Effector memory CD4-positive, alpha-beta T cell (primary cell): ENCODE results near the gene TOGARAM2.
"Not testable (repeated sequence)": the region's sequence is repeated elsewhere in the genome, so short reads cannot be mapped to it uniquely, and the experiment has no call there.

Experiments used
- DNase-seq, 3 donors: peaks; one replicate each; pipeline ENCODE4 v3.0.0-alpha.2; 2020
- H3K27ac ChIP-seq: 2 replicates; pipeline ENCODE4 v1.7.0; 2013; ENCODE audit warnings: mild to moderate bottlenecking, low read length, moderate library complexity; ENCODE audit not compliant: insufficient read depth, poor library complexity, severe bottlenecking
- H3K27me3 ChIP-seq: replicated peaks from 2 replicates; pipeline ENCODE4 v1.7.0; 2013; ENCODE audit warnings: mild to moderate bottlenecking, low read length; ENCODE audit not compliant: insufficient read depth, control insufficient read depth, poor library complexity, severe bottlenecking
- H3K36me3 ChIP-seq: 2 replicates; pipeline ENCODE4 v1.7.0; 2013; ENCODE audit warnings: mild to moderate bottlenecking, low read length, moderate library complexity; ENCODE audit not compliant: control insufficient read depth, insufficient read depth
- H3K4me1 ChIP-seq: 2 replicates; pipeline ENCODE4 v1.7.0; 2013; ENCODE audit warnings: low read length, mild to moderate bottlenecking; ENCODE audit not compliant: control insufficient read depth, insufficient read depth, poor library complexity, severe bottlenecking
- H3K4me3 ChIP-seq: 2 replicates; pipeline ENCODE4 v1.7.0; 2013; ENCODE audit warnings: low read length, low read depth, mild to moderate bottlenecking; ENCODE audit not compliant: insufficient read depth, poor library complexity, severe bottlenecking
- H3K9me3 ChIP-seq: 2 replicates; pipeline ENCODE4 v1.7.0; 2013; ENCODE audit warnings: mild to moderate bottlenecking, low read length, moderate library complexity; ENCODE audit not compliant: control insufficient read depth

Gene TOGARAM2

DNA sequence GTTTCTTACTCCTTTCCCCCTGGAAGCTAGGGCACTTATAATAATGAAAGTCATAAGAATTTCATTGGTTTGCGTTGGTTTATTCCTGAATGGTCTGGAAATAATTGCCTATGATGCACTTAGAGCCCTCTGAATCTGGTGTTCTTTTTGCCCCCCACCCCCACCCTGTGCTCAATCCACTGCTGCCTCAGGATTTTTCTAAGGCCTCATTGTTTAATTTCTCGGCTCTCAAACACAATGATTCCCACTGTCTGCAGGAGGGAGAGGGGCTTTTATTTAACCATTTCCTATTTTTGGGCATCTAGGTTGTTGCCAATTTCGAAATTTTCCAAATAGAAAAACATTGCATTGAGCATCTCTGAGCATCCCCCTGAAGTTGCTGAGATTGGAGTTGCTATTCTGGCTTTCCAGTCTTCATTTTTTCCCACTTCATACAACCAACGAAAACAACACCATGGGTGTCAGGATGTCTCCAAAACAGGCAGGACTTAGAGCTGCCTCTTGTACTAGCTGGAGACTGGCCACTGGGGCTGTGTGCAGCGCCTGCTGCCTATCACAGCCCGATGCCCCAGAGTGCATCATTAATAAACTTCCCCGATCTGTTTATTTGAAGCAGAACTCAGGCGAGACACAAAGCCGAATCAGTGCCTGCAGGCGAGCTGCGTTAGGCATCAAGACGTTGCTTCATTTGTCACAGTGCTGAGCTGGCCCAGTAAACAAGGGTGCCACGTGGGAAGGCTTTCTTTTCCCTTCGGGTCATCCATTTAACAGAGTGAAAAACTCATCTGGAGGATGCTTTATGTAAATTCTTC is 95.0 kb downstream of the TOGARAM2 start:
- no peak overlapping the region for H3K27ac ChIP-seq
- H3K4me1 ChIP-seq: no peaks in the 10 kb centered on the region
- no peaks in the 10 kb centered on the region for H3K36me3 ChIP-seq
- DNase-seq: no peak
- H3K4me3 ChIP-seq: no peak overlapping the region
- no peaks in the 10 kb centered on the region for H3K9me3 ChIP-seq
- no peaks in the 10 kb centered on the region for H3K27me3 ChIP-seq

DNA sequence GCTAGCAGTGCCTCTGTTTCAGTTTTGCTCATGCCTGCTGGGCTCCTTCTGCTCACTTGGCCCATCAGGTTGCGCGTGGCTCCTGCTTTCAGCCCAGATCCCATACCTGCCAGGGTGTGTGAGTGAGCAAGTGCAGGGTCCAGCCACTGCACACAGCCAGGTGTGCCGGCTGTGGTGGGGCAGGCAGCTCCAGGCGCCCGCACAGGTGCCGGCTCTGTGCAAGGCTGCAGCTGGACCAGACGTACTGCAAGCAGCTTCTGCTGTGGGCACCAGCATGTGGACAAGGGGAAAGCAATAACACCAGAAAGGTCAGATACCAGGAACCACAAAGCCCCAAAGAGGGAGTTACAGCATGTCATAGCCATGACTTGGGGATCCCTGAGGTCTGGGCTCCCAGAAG is 98.8 kb downstream of the TOGARAM2 start:
- H3K4me1 ChIP-seq: no peaks in the 10 kb centered on the region
- H3K27me3 ChIP-seq: no peaks in the 10 kb centered on the region

DNA sequence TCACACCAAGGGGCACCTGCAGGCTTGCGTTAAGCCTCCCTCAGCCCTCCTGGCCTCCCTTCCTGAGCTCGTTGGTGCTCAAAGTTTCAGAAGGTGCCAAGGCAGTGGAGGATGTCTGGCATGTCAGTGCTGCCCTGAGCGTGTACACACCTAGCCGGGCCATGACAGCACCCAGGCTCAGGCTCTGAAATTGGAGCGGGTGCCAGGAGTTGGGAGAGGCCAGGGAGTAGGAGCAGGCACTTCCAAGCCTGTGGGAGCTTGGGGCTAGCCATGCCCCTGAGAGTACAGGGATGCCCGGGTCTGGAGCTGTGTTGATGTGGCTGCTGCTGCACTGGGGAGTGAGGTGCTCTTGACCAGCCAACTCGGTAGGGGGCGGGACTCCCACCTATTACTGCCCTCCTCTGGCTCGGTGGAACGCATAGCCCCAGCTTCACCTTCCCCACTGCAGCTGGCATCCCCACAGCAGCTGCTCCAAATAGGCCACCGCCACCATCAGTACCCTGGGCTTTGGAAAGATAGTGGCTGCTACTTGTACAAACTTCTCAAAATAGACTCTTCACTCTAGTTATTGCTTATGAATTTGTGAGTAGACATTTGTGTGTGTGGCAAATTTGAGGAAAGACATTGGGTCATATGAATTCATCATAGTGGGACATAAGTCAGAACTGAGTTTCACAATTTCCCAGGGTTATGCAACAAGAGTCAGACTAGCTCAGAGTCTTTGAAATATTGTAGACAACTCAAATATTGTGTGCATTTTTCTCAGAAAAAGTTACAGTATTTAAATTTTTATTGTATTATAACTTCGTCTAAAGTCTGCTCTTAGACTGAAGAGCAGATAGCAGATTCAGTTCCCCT is 100.0 kb downstream of the TOGARAM2 start:
- no peak for DNase-seq
- H3K4me1 ChIP-seq: no peaks in the 10 kb centered on the region
- H3K27me3 ChIP-seq: no peaks in the 10 kb centered on the region
- H3K4me3 ChIP-seq: no peak overlapping the region
- H3K9me3 ChIP-seq: no peaks in the 10 kb centered on the region
- H3K36me3 ChIP-seq: no peaks in the 10 kb centered on the region
- no peak overlapping the region for H3K27ac ChIP-seq

More for the DNA sequence above, 98.8 kb downstream of the TOGARAM2 start:
- DNase-seq: no peak
- Histone ChIP-seq H3K4me3 (no peak overlapping the region), H3K36me3 (no peaks in the 10 kb centered on the region), H3K9me3 (no peaks in the 10 kb centered on the region), H3K27ac (no peak overlapping the region)

DNA sequence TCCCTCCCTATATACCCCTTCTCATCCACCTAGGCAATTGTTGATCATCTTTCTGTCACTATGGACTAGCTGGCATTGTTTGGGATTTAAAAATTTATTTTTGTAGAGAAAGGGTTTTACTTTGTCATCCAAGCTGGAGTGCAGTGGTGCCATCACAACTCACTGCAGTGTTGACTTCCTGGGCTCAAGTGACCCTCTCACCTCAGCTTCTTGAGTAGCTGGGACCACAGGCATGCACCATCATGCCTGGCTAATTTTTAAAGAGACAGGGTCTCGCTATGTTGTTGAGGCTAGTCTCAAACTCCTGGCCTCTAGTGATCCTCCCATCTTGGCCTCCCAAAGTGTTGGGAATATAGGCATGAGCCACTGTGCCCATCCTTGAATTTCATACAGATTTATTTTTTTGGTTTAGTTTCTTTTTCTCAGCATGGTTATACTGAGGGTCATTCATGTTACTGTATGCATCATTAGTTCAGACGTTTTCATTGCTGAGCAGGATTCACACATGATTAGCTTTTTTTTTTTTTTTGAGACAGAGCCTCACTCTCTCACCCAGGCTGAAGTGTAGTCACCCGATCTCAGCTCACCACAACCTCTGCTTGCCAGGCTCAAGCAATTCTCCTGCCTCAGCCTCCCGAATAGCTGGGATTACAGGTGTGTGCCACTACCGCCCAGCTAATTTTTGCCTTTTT is 101.9 kb downstream of the TOGARAM2 start:
- Histone ChIP-seq H3K4me3 (no peak overlapping the region), H3K27ac (no peak overlapping the region), H3K4me1 (no peaks in the 10 kb centered on the region), H3K27me3 (no peaks in the 10 kb centered on the region), H3K36me3 (no peaks in the 10 kb centered on the region), H3K9me3 (no peaks in the 10 kb centered on the region)
- DNase-seq: no peak

DNA sequence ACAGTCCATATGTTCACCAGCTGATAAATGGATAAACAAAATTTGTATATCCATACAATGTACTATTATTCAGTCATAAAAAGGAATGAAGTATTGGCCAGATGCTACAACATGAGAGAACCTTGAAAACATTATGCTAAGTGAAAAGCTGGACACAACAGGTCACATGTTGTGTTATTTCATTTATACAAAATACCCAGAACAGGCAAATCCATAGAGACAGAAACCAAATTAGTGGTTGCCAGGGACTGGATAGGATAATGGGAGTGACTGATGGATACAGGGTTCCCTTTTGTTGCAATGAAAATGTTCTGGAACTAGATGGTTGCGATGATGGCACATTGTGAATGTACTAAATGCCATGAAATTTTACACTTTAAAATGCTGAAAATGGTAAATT is 103.5 kb downstream of the TOGARAM2 start:
- DNase-seq: no peak
- Histone ChIP-seq H3K27me3 (no peaks in the 10 kb centered on the region), H3K9me3 (no peaks in the 10 kb centered on the region), H3K4me1 (no peaks in the 10 kb centered on the region), H3K4me3 (no peak overlapping the region), H3K36me3 (no peaks in the 10 kb centered on the region), H3K27ac (no peak overlapping the region)

DNA sequence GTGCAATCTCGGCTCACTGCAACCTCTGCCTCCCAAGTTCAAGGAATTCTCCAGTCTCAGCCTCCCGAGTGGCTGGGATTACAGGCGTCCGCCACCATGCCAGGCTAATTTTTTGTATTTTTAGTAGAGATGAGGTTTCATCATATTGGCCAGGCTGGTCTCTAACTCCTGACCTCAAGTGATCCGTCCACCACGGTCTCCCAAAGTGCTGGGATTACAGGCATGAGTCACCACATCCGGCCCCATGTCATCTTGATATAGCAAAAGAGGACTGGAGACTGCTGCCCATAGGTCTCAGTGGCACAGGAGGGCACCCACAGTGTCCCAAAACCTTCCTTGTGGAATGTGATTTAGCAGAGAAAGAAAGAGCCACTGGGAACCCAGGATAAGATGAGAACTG is 109.2 kb downstream of the TOGARAM2 start:
- H3K36me3 ChIP-seq, H3K9me3 ChIP-seq, H3K27ac ChIP-seq: not testable (repeated sequence)

DNA sequence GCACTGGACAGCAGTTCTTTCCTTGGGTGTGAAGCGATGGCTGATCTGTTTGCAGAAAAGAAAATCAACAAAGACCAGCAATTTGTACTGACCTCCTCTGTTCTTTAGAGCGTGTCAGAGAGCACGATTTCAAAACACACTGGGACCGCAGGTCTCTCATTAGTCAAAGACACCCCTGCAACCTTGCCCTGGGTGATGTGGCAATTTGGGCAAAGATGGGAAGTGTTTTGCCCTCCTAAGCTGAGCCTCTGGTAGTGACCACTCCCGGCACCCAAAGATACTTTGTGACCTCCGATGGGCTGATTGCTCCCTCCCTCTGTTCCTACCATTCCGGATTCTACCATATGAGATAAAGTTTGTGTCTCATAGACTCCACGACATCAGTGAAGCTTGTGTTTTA is 115.9 kb downstream of the TOGARAM2 start:
- Histone ChIP-seq H3K9me3 (no peaks in the 10 kb centered on the region), H3K36me3 (no peaks in the 10 kb centered on the region), H3K4me1 (no peaks in the 10 kb centered on the region), H3K27ac (no peak overlapping the region), H3K27me3 (no peaks in the 10 kb centered on the region), H3K4me3 (no peak overlapping the region)
- no peak for DNase-seq

More for the DNA sequence above, 109.2 kb downstream of the TOGARAM2 start:
- not testable (repeated sequence) for H3K4me1 ChIP-seq, DNase-seq, H3K4me3 ChIP-seq, H3K27me3 ChIP-seq

DNA sequence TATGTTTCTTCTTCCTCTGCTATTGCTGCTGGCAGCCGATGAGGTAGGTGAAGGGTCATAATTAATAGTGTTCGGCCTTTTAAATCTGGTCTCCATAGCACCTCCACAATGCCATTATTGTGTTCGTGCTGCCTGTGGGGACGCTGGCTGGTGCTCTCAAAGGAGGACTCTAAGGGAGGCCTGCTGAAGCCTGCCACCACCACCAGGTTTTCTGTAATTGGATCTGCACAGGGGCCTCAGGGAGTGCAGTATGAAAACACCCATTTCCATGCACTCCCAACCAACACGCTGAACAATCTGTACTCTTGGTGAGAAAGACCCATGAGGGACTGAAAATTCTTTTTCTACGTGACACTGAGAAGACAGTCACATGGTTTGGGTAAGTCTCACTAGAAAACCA is 116.5 kb downstream of the TOGARAM2 start:
- Histone ChIP-seq H3K27me3 (no peaks in the 10 kb centered on the region), H3K9me3 (no peaks in the 10 kb centered on the region), H3K36me3 (no peaks in the 10 kb centered on the region), H3K4me1 (no peaks in the 10 kb centered on the region), H3K4me3 (no peak overlapping the region), H3K27ac (no peak overlapping the region)
- DNase-seq: no peak

DNA sequence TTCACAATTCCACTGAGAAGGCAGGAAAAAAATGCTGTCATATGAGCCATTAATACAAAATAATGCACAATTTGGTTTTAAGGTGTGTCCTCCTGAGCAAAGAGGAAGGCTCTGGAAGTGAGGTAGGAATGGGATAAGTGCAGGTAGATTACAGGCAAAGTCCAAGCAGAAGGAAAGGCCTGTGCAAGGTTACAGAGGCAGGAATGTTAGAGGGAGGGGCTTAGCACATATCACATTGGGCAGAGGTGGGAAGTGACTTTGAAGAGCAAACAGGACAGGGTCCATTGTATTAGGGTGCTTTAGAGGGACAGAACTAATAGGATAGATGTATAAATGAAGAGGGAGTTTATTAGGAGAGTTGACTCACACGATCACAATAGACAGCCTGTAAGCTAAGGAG is 119.5 kb downstream of the TOGARAM2 start:
- Histone ChIP-seq H3K27ac (no peak overlapping the region), H3K4me1 (no peaks in the 10 kb centered on the region), H3K9me3 (no peaks in the 10 kb centered on the region), H3K4me3 (no peak overlapping the region), H3K36me3 (no peaks in the 10 kb centered on the region), H3K27me3 (no peaks in the 10 kb centered on the region)
- DNase-seq: no peak
